ENCODE measurements around the gene KIAA1328. TPM values are rescaled to one million over a fixed set of nuclear protein-coding genes. Genes with fewer than 3 reads are reported as not detected.

The KIAA1328 gene
- polyA plus RNA-seq, 1 of the 3 experiments (the other 2 are of a cell fraction), result 2.6 TPM

DNA sequence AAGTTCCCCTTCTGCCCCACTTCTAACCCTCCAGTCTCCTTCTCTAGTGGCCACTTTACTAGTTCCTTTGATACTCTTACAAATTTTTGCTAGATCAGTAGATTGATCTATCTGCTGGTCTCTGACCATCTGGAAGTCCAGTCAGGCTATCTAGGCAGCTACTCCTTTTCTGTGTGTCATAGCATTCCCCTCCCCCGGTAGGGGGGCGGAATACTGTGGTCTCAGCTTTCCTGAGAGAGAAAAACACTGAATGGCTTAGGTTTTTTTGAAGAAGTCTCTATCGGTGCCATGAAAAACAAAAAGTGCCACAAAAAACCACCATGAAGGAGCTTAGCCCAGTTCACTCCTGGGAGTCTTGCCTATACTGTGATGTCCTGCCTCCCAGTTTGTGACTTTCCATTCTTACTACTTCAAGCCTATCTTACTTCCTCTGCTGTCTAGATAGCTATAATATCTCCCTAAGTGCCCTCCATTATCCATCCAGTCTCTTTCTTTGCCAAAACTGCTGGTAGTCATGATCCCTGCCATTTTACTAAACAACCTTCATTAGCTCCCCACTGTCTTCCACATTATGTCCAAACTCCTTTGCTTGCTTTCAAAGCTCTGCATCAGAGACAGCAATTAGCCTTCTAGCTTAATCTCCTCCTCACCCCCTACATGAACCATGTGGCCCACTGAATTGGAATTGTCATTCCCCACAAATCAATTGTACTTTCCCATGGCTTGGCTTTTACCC lies 30.0 kb upstream of the KIAA1328 start:
- POLR2A ChIA-PET, result interaction anchor here (0.6 kb wide), 1 partner anchor 25 kb away, joined by 3 read pairs; no protein-coding TSS in a partner anchor
- Histone ChIP-seq H3K9ac (no peak overlapping the region), H4K20me1 (ENCODE audit: insufficient read depth) (no peaks in the 10 kb centered on the region), H3K79me2 (ENCODE audit: insufficient read depth) (no peaks in the 10 kb centered on the region), H3K4me3 (ENCODE audit: low read depth in 2 of 2, low read length in 1 of 2) (no peak overlapping the region), H3K4me1 (ENCODE audit: control insufficient read depth in 1 of 2, insufficient read depth in 2 of 2, low read depth in 1 of 2, low read length in 1 of 2) (no peaks in the 10 kb centered on the region; a peak in 1 of 4 replicates), H2AFZ (ENCODE audit: low read depth) (no peak overlapping the region), H3K9me2 (no peaks in the 10 kb centered on the region), H3K4me2 (no peak overlapping the region), H3F3A (replicated peaks; ENCODE audit: insufficient read depth) (no peaks in the 10 kb centered on the region), H3K27me3 (ENCODE audit: insufficient read depth) (no peaks in the 10 kb centered on the region), H3K36me3 (replicated peaks in 1 of 2; ENCODE audit: control insufficient read depth in 1 of 2, insufficient read depth in 2 of 2, low read length in 1 of 2) (peaks cover 29 to 85% of the 10 kb centered on the region in 2 experiments), H3K27ac (ENCODE audit: low read depth in 2 of 2, low read length in 1 of 2) (peak overlapping the region in 1 of 2 experiments; percentile 43; a peak in 1 of 4 replicates), H3K9me3 (no peaks in the 10 kb centered on the region)
- WGBS (ENCODE audit: low lambda C conversion rate), result 81% methylated on average over 3 of the region's 3 CpGs
- no peak for TF ChIP-seq TEAD4 (IDR thresholded peaks at IDR 0.05; ENCODE audit: borderline replicate concordance, insufficient read depth)
- TF ChIP-seq PBX3 (IDR thresholded peaks at IDR 0.05), result no peak
- TF ChIP-seq, protein P1, sequence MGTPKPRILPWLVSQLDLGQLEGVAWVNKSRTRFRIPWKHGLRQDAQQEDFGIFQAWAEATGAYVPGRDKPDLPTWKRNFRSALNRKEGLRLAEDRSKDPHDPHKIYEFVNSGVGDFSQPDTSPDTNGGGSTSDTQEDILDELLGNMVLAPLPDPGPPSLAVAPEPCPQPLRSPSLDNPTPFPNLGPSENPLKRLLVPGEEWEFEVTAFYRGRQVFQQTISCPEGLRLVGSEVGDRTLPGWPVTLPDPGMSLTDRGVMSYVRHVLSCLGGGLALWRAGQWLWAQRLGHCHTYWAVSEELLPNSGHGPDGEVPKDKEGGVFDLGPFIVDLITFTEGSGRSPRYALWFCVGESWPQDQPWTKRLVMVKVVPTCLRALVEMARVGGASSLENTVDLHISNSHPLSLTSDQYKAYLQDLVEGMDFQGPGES (IDR thresholded peaks at IDR 0.05; ENCODE audit: low read depth, low read length), result no peak
- no peak for TF ChIP-seq JUND (IDR thresholded peaks at IDR 0.05)
- no peak for TF ChIP-seq RAD21 (IDR thresholded peaks at IDR 0.05; ENCODE audit: low read length)
- TF ChIP-seq USF2 (IDR thresholded peaks at IDR 0.05; ENCODE audit: borderline replicate concordance, low read depth, low read length), result no peak
- TF ChIP-seq POLR2AphosphoS5 (IDR thresholded peaks at IDR 0.05; ENCODE audit: low read depth, low read length), result no peak
- TF ChIP-seq, protein P2, sequence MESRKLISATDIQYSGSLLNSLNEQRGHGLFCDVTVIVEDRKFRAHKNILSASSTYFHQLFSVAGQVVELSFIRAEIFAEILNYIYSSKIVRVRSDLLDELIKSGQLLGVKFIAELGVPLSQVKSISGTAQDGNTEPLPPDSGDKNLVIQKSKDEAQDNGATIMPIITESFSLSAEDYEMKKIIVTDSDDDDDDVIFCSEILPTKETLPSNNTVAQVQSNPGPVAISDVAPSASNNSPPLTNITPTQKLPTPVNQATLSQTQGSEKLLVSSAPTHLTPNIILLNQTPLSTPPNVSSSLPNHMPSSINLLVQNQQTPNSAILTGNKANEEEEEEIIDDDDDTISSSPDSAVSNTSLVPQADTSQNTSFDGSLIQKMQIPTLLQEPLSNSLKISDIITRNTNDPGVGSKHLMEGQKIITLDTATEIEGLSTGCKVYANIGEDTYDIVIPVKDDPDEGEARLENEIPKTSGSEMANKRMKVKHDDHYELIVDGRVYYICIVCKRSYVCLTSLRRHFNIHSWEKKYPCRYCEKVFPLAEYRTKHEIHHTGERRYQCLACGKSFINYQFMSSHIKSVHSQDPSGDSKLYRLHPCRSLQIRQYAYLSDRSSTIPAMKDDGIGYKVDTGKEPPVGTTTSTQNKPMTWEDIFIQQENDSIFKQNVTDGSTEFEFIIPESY (IDR thresholded peaks at IDR 0.05; ENCODE audit: borderline replicate concordance, low read depth), result no peak
- no peak for DNase-seq
- CTCF ChIA-PET, result interaction anchor here (1.7 kb wide), 1 partner anchor 10 kb away, joined by 9 read pairs; no protein-coding TSS in a partner anchor

DNA sequence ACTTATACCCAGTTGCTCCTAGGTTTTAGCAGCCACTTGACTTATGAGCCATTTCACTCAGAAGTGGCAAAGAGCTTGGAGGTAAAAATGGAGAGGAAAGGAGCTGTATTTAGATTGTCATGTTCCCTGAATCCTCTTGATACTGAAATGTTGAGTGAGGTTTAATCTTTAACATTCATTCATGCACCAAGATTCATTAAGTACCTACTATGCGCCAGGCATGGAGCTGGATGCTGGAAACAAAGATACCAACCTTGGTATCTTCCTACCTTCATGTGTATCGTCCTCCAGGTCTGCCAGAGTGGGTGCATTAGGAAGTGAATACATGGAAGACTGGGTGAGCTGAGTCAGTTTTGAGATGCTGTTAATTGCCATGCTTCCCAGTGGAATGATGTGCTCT lies 23.8 kb upstream of the KIAA1328 start:
- CTCF ChIA-PET, result interaction anchor here (1.0 kb wide), 1 partner anchor 117 kb away, joined by 4 read pairs; no protein-coding TSS in a partner anchor
- Histone ChIP-seq H3K36me3 (replicated peaks in 1 of 2; ENCODE audit: control insufficient read depth in 1 of 2, insufficient read depth in 2 of 2, low read length in 1 of 2) (peaks cover 56 to 65% of the 10 kb centered on the region in 2 experiments), H3K4me2 (no peak overlapping the region), H3K9me2 (no peaks in the 10 kb centered on the region), H3F3A (replicated peaks; ENCODE audit: insufficient read depth) (peaks cover 11% of the 10 kb centered on the region), H3K4me3 (ENCODE audit: low read depth in 2 of 2, low read length in 1 of 2) (no peak overlapping the region), H4K20me1 (ENCODE audit: insufficient read depth) (0 out of 2 replicates have a peak, but pooled peaks cover 2% of the 10 kb centered on the region), H3K79me2 (ENCODE audit: insufficient read depth) (peaks cover 6% of the 10 kb centered on the region; the same call in 1 of the 2 replicates), H3K27ac (ENCODE audit: low read depth in 2 of 2, low read length in 1 of 2) (no peak overlapping the region), H3K27me3 (ENCODE audit: insufficient read depth) (no peaks in the 10 kb centered on the region), H2AFZ (ENCODE audit: low read depth) (no peak overlapping the region), H3K4me1 (ENCODE audit: control insufficient read depth in 1 of 2, insufficient read depth in 2 of 2, low read depth in 1 of 2, low read length in 1 of 2) (peaks cover 0 to 4% of the 10 kb centered on the region in 2 experiments; a peak in 3 of 4 replicates), H3K9me3 (no peaks in the 10 kb centered on the region), H3K9ac (no peak overlapping the region)
- WGBS (ENCODE audit: low lambda C conversion rate), result 90% methylated on average over 2 of the region's 2 CpGs
- no peak for DNase-seq
- no peak for TF ChIP-seq FOXM1 (IDR thresholded peaks at IDR 0.05; ENCODE audit: low read depth)
- POLR2A ChIA-PET, result no interaction called here

Measured in SK-N-SH (cell line).